Loucy (cell line): ENCODE results near the gene TXNL4A.

Experiments used
- H2AFZ ChIP-seq: fragments of 200-600 bp; sonication (generic); 2 replicates; pipeline ENCODE4 v1.6.0; 2016; ENCODE audit warnings: antibody characterized with exemption, mild to moderate bottlenecking, low read length, moderate library complexity
- H3F3A ChIP-seq: fragments of 200-600 bp; 2 replicates; pipeline ENCODE4 v1.6.0; 2016; ENCODE audit warnings: antibody characterized with exemption, low read depth, mild to moderate bottlenecking
- H3K27me3 ChIP-seq: fragments of 200-600 bp; sonication (generic); 2 replicates; pipeline ENCODE4 v1.6.1; 2014; ENCODE audit warnings: low read length, mild to moderate bottlenecking; ENCODE audit not compliant: insufficient read depth, poor library complexity, severe bottlenecking
- H3K36me3 ChIP-seq: fragments of 200-600 bp; sonication (generic); 2 replicates; pipeline ENCODE4 v1.6.1; 2016; ENCODE audit warnings: low read length; ENCODE audit not compliant: insufficient read depth
- H3K4me1 ChIP-seq: fragments of 200-600 bp; sonication (generic); 2 replicates; pipeline ENCODE4 v1.5.1; 2014; ENCODE audit warnings: low read length, mild to moderate bottlenecking; ENCODE audit not compliant: insufficient read depth, poor library complexity, severe bottlenecking
- H3K4me2 ChIP-seq: fragments of 200-600 bp; sonication (generic); 2 replicates; pipeline ENCODE4 v1.6.0; 2014; ENCODE audit warnings: antibody characterized with exemption, low read length, low read depth, mild to moderate bottlenecking; ENCODE audit not compliant: poor library complexity, severe bottlenecking
- H3K4me3 ChIP-seq: fragments of 200-600 bp; sonication (generic); 2 replicates; pipeline ENCODE4 v1.5.1; 2014; ENCODE audit warnings: low read length, mild to moderate bottlenecking, mixed read lengths; ENCODE audit not compliant: poor library complexity, severe bottlenecking
- H3K79me2 ChIP-seq: fragments of 200-600 bp; sonication (generic); 2 replicates; pipeline ENCODE4 v1.6.1; 2014; ENCODE audit warnings: low read length; ENCODE audit not compliant: insufficient read depth
- H3K9ac ChIP-seq: fragments of 200-600 bp; sonication (generic); 2 replicates; pipeline ENCODE4 v1.6.0; 2014; ENCODE audit warnings: mild to moderate bottlenecking, low read depth, low read length, moderate library complexity; ENCODE audit not compliant: poor library complexity, severe bottlenecking
- H3K9me2 ChIP-seq: fragments of 200-600 bp; sonication (generic); replicated peaks from 2 replicates; pipeline ENCODE4 v1.6.1; 2016; ENCODE audit warnings: low read depth, low read length, mixed read lengths
- H3K9me3 ChIP-seq: fragments of 200-600 bp; sonication (generic); 2 replicates; pipeline ENCODE4 v1.6.1; 2014; ENCODE audit warnings: mild to moderate bottlenecking, antibody characterized with exemption, low read length, low read depth; ENCODE audit not compliant: insufficient read depth
- H4K20me1 ChIP-seq: fragments of 200-600 bp; sonication (generic); 2 replicates; pipeline ENCODE4 v1.6.0; 2014; ENCODE audit warnings: antibody characterized with exemption, low read length, mild to moderate bottlenecking; ENCODE audit not compliant: insufficient read depth, poor library complexity, severe bottlenecking
- EZH2phosphoT487 ChIP-seq: fragments of 200-600 bp; IDR thresholded peaks from 2 replicates; pipeline ENCODE4 v1.6.1; 2018; ENCODE audit warnings: antibody characterized with exemption, mild to moderate bottlenecking, moderate library complexity, borderline replicate concordance
- TF ChIP-seq, protein P1 (sequence below): fragments of 200-600 bp; sonication (generic); conservative IDR thresholded peaks from 2 replicates; pipeline ENCODE4 v1.5.1; 2014; ENCODE audit warnings: mild to moderate bottlenecking, antibody characterized with exemption, low read length

TXNL4A gene

DNA sequence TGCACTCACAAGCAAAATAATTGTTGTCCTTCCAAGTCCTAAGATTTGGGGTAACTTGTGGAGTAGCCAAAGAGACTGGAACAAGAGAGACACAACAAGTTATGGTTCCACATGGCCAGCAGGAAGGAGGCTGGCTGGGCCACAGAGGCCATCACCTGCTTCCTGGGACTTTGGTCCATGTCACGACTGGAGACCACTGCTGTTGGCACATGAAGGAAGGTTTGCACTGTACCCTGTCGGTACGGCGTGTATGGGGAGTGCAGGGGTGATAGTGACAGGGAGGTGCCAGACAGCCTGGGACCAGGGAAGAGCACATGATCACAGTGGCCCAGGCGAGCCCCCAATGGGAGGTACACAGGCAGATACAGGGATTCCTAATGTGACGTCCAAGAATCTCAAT lies 52.4 kb downstream of the TXNL4A start:
- no peak overlapping the region for H3K4me3 ChIP-seq
- H3K9me3 ChIP-seq: peaks cover 9% of the 10 kb centered on the region; the same call in 1 of the 2 replicates
- H3K27me3 ChIP-seq: no peaks in the 10 kb centered on the region
- no peaks in the 10 kb centered on the region for H3F3A ChIP-seq
- peaks cover 46% of the 10 kb centered on the region for H3K79me2 ChIP-seq
- no peaks in the 10 kb centered on the region for H4K20me1 ChIP-seq
- peaks cover 41% of the 10 kb centered on the region; the same call in 1 of the 2 replicates for H3K36me3 ChIP-seq
- TF ChIP-seq EZH2phosphoT487: no peak
- TF ChIP-seq, protein P1, sequence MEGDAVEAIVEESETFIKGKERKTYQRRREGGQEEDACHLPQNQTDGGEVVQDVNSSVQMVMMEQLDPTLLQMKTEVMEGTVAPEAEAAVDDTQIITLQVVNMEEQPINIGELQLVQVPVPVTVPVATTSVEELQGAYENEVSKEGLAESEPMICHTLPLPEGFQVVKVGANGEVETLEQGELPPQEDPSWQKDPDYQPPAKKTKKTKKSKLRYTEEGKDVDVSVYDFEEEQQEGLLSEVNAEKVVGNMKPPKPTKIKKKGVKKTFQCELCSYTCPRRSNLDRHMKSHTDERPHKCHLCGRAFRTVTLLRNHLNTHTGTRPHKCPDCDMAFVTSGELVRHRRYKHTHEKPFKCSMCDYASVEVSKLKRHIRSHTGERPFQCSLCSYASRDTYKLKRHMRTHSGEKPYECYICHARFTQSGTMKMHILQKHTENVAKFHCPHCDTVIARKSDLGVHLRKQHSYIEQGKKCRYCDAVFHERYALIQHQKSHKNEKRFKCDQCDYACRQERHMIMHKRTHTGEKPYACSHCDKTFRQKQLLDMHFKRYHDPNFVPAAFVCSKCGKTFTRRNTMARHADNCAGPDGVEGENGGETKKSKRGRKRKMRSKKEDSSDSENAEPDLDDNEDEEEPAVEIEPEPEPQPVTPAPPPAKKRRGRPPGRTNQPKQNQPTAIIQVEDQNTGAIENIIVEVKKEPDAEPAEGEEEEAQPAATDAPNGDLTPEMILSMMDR: no peak
- no peaks in the 10 kb centered on the region for H3K9me2 ChIP-seq
- H3K4me2 ChIP-seq: no peak overlapping the region
- no peaks in the 10 kb centered on the region for H3K4me1 ChIP-seq
- H2AFZ ChIP-seq: no peak overlapping the region
- no peak overlapping the region for H3K9ac ChIP-seq

DNA sequence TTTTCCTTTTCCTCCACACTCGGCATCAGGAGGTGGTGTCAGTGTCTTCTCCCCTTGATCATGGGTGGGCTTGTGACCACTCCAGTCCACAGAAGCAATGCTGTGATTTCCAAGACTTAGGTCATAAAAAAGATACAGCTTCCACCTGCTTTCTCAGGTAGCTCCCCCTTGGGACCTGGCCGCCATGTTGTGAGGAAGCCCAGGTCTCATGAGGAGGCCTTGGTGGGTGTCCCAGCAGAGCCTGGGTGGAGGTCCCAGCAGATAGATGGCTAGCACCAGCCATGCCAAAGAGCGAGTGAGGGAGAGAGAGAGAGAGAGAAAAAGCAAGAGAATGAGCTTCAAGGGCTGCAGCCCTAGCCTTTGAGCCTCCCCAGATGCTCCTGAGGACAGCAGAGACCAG lies 52.9 kb downstream of the TXNL4A start:
- no peak overlapping the region for H3K9ac ChIP-seq
- no peaks in the 10 kb centered on the region for H3K27me3 ChIP-seq
- peaks cover 41% of the 10 kb centered on the region; the same call in 1 of the 2 replicates for H3K36me3 ChIP-seq
- H2AFZ ChIP-seq: no peak overlapping the region
- H3K4me3 ChIP-seq: no peak overlapping the region
- no peaks in the 10 kb centered on the region for H3F3A ChIP-seq
- H3K4me1 ChIP-seq: no peaks in the 10 kb centered on the region
- no peak for TF ChIP-seq EZH2phosphoT487
- TF ChIP-seq, protein P1: no peak
- H4K20me1 ChIP-seq: no peaks in the 10 kb centered on the region
- no peaks in the 10 kb centered on the region for H3K9me2 ChIP-seq
- H3K79me2 ChIP-seq: peaks cover 44% of the 10 kb centered on the region
- H3K9me3 ChIP-seq: peaks cover 9% of the 10 kb centered on the region; the same call in 1 of the 2 replicates
- no peak overlapping the region for H3K4me2 ChIP-seq

DNA sequence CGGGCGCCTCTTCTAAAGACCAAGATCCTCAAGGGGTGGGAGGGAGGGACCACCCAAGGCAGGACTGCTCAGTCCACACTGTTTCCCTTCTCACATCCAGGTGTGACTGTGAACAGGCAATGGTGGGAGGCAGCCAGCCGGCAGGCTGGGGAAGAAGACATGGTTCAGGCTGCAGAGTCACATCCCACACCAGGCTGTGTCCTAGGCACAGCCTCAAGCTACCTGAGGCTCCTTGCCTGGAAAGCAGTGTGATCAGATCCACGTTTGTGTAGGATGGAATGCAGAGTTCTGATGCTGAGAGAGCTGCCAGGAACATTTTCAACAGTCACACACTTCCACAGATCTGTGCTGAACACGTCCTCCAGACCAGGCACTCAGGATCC lies 53.3 kb downstream of the TXNL4A start:
- Histone ChIP-seq H3K4me2 (no peak overlapping the region), H3F3A (no peaks in the 10 kb centered on the region), H3K4me1 (no peaks in the 10 kb centered on the region), H3K9me3 (peaks cover 9% of the 10 kb centered on the region; the same call in 1 of the 2 replicates), H3K9me2 (no peaks in the 10 kb centered on the region), H4K20me1 (no peaks in the 10 kb centered on the region), H2AFZ (no peak overlapping the region), H3K36me3 (peaks cover 41% of the 10 kb centered on the region; the same call in 1 of the 2 replicates), H3K79me2 (peaks cover 40% of the 10 kb centered on the region), H3K27me3 (no peaks in the 10 kb centered on the region), H3K4me3 (no peak overlapping the region), H3K9ac (no peak overlapping the region)
- no peak for TF ChIP-seq EZH2phosphoT487
- TF ChIP-seq, protein P1: no peak
